Type B pancreatic cell (in vitro differentiated cells): ENCODE measurements around the gene SBSN. TPM values are rescaled to one million over a fixed set of nuclear protein-coding genes. Genes with fewer than 3 reads are reported as not detected.

ENCODE experiments used
- DNase-seq: peaks from one replicate; pipeline ENCODE4 v3.0.0; 2021; ENCODE audit warnings: mixed read lengths; ENCODE audit not compliant: unreplicated experiment; ENCODE audit errors: extremely low spot score
- H3K27ac Mint-ChIP-seq: 2 replicates; pipeline ENCODE4 v1.8.0; 2021; ENCODE audit warnings: mild to moderate bottlenecking, mixed read lengths
- H3K27me3 Mint-ChIP-seq: 2 replicates; pipeline ENCODE4 v1.8.0; 2021; ENCODE audit warnings: mixed read lengths
- H3K36me3 Mint-ChIP-seq: 2 replicates; pipeline ENCODE4 v1.8.0; 2021; ENCODE audit warnings: mixed read lengths
- H3K4me1 Mint-ChIP-seq: one replicate; pipeline ENCODE4 v1.8.0; 2021; ENCODE audit warnings: mixed read lengths; ENCODE audit not compliant: unreplicated experiment
- H3K4me3 Mint-ChIP-seq: 2 replicates; pipeline ENCODE4 v1.8.0; 2021; ENCODE audit warnings: mild to moderate bottlenecking, mixed read lengths
- H3K9me3 Mint-ChIP-seq: 2 replicates; pipeline ENCODE4 v1.8.0; 2021; ENCODE audit warnings: mixed read lengths
- CTCF ChIP-seq: fragments of 200-600 bp; sonication (generic); conservative IDR thresholded peaks from 2 replicates; pipeline ENCODE4 v1.5.0; 2021; ENCODE audit warnings: antibody characterized with exemption, mild to moderate bottlenecking
- total RNA-seq: library from RNA; stranded (reverse); gene quantifications from 2 replicates; pipeline ENCODE4 v1.2.1, GENCODE V29; 2021; ENCODE audit warnings: low replicate concordance

Gene SBSN
- total RNA-seq, 1 donor from 2014 or later = 0.53 TPM

- Mint-ChIP-seq H3K27me3 (peaks cover 30% of the 10 kb centered on the region), H3K4me1 (no peaks in the 10 kb centered on the region), H3K36me3 (no peaks in the 10 kb centered on the region), H3K27ac (no peak overlapping the region), H3K4me3 (no peak overlapping the region), H3K9me3 (no peaks in the 10 kb centered on the region)
- DNase-seq = no peak
- TF ChIP-seq CTCF = no peak
Observed at GRCh38 chr19:35524181-35524837, 3.8 kb downstream of the SBSN start.

- Mint-ChIP-seq H3K27ac (no peak overlapping the region), H3K36me3 (no peaks in the 10 kb centered on the region), H3K9me3 (no peaks in the 10 kb centered on the region)
Observed at GRCh38 chr19:35522745-35523327, 5.3 kb downstream of the SBSN start.

GRCh38 chr19:35521124-35521743, 6.9 kb downstream of the SBSN start:
- no peak for TF ChIP-seq CTCF
- H3K27me3 Mint-ChIP-seq = peaks cover 27% of the 10 kb centered on the region
- no peaks in the 10 kb centered on the region for H3K36me3 Mint-ChIP-seq
- H3K4me3 Mint-ChIP-seq = no peak overlapping the region
- no peaks in the 10 kb centered on the region for H3K9me3 Mint-ChIP-seq
- DNase-seq = no peak
- no peaks in the 10 kb centered on the region for H3K4me1 Mint-ChIP-seq
- no peak overlapping the region for H3K27ac Mint-ChIP-seq

More at GRCh38 chr19:35522745-35523327, 5.3 kb downstream of the SBSN start:
- no peaks in the 10 kb centered on the region for H3K4me1 Mint-ChIP-seq
- no peak overlapping the region for H3K4me3 Mint-ChIP-seq
- peaks cover 27% of the 10 kb centered on the region for H3K27me3 Mint-ChIP-seq
- no peak for DNase-seq
- TF ChIP-seq CTCF = no peak

- Mint-ChIP-seq H3K9me3 (no peaks in the 10 kb centered on the region), H3K36me3 (no peaks in the 10 kb centered on the region), H3K27me3 (peaks cover 26% of the 10 kb centered on the region), H3K4me1 (no peaks in the 10 kb centered on the region), H3K27ac (peak overlapping the region; percentile 15), H3K4me3 (no peak overlapping the region)
- no peak for TF ChIP-seq CTCF
- DNase-seq = no peak
Observed at GRCh38 chr19:35519291-35519690, 8.8 kb downstream of the SBSN start.

- no peak overlapping the region for H3K27ac Mint-ChIP-seq
- no peak overlapping the region for H3K4me3 Mint-ChIP-seq
- no peak for TF ChIP-seq CTCF
- DNase-seq = no peak
- no peaks in the 10 kb centered on the region for H3K4me1 Mint-ChIP-seq
- H3K9me3 Mint-ChIP-seq = no peaks in the 10 kb centered on the region
- no peaks in the 10 kb centered on the region for H3K36me3 Mint-ChIP-seq
- peaks cover 25% of the 10 kb centered on the region for H3K27me3 Mint-ChIP-seq
Observed at GRCh38 chr19:35518313-35518712, 9.8 kb downstream of the SBSN start.
